Duodenal mucosa (tissue), 2 donors: ENCODE data around the gene DUS1L.

Experiments used
- H3K27ac ChIP-seq: one replicate; pipeline ENCODE4 v1.7.0; 2013; ENCODE audit warnings: low read depth, low read length
- H3K27me3 ChIP-seq, 2 donors: one replicate each; pipeline ENCODE4 v1.7.0; 2013; ENCODE audit warnings: low read length in 2 of 2, control low read depth in 1 of 2; ENCODE audit not compliant: insufficient read depth in 2 of 2, control insufficient read depth in 1 of 2
- H3K36me3 ChIP-seq, 2 donors: one replicate each; pipeline ENCODE4 v1.7.0; 2013; ENCODE audit warnings: low read length in 2 of 2, control low read depth in 1 of 2; ENCODE audit not compliant: insufficient read depth in 2 of 2, control insufficient read depth in 1 of 2
- H3K4me1 ChIP-seq, 2 donors: one replicate each; pipeline ENCODE4 v1.7.0; 2013; ENCODE audit warnings: low read length in 2 of 2, control low read depth in 1 of 2; ENCODE audit not compliant: insufficient read depth in 2 of 2, control insufficient read depth in 1 of 2
- H3K4me3 ChIP-seq, 2 donors: one replicate each; pipeline ENCODE4 v1.7.0; 2013; ENCODE audit warnings: low read length in 2 of 2, low read depth in 1 of 2
- H3K9ac ChIP-seq, 2 donors: one replicate each; pipeline ENCODE4 v1.7.0; 2013; ENCODE audit warnings: low read length in 2 of 2, low read depth in 1 of 2
- H3K9me3 ChIP-seq, 2 donors: one replicate each; pipeline ENCODE4 v1.7.0; 2013; ENCODE audit warnings: low read length in 2 of 2, control low read depth in 1 of 2; ENCODE audit not compliant: control insufficient read depth in 1 of 2

Gene DUS1L

GRCh38 chr17:82080789-82081464 is 15.3 kb upstream of the DUS1L start:
- Histone ChIP-seq H3K27me3 (no peaks in the 10 kb centered on the region), H3K27ac (no peak overlapping the region), H3K9ac (no peak overlapping the region), H3K36me3 (peaks cover 23 to 77% of the 10 kb centered on the region in 2 donors), H3K4me3 (no peak overlapping the region), H3K9me3 (no peaks in the 10 kb centered on the region), H3K4me1 (no peaks in the 10 kb centered on the region)

- Histone ChIP-seq H3K27ac (no peak overlapping the region), H3K36me3 (peaks cover 23 to 71% of the 10 kb centered on the region in 2 donors)
Observed at GRCh38 chr17:82080048-82080788, 14.6 kb upstream of the DUS1L start.

GRCh38 chr17:82079001-82079677 is 13.5 kb upstream of the DUS1L start:
- Histone ChIP-seq H3K9ac (no peak overlapping the region), H3K27me3 (no peaks in the 10 kb centered on the region), H3K27ac (no peak overlapping the region), H3K36me3 (peaks cover 23 to 61% of the 10 kb centered on the region in 2 donors), H3K9me3 (no peaks in the 10 kb centered on the region), H3K4me3 (no peak overlapping the region), H3K4me1 (no peaks in the 10 kb centered on the region)

More at GRCh38 chr17:82080048-82080788, 14.6 kb upstream of the DUS1L start:
- Histone ChIP-seq H3K9ac (no peak overlapping the region), H3K9me3 (no peaks in the 10 kb centered on the region), H3K27me3 (no peaks in the 10 kb centered on the region), H3K4me1 (no peaks in the 10 kb centered on the region), H3K4me3 (no peak overlapping the region)

- no peak overlapping the region for H3K9ac ChIP-seq
- H3K4me3 ChIP-seq, result no peak overlapping the region
- H3K27ac ChIP-seq, result no peak overlapping the region
- H3K9me3 ChIP-seq, result no peaks in the 10 kb centered on the region
- H3K4me1 ChIP-seq, result no peaks in the 10 kb centered on the region
- peaks cover 23 to 54% of the 10 kb centered on the region in 2 donors for H3K36me3 ChIP-seq
- no peaks in the 10 kb centered on the region for H3K27me3 ChIP-seq
Observed at GRCh38 chr17:82078433-82078832, 12.8 kb upstream of the DUS1L start.

GRCh38 chr17:82077617-82078358 is 12.2 kb upstream of the DUS1L start:
- Histone ChIP-seq H3K27me3 (no peaks in the 10 kb centered on the region), H3K4me1 (no peaks in the 10 kb centered on the region), H3K9ac (no peak overlapping the region), H3K27ac (no peak overlapping the region), H3K36me3 (peaks cover 19 to 47% of the 10 kb centered on the region in 2 donors), H3K4me3 (no peak overlapping the region), H3K9me3 (no peaks in the 10 kb centered on the region)

- Histone ChIP-seq H3K9ac (no peak overlapping the region), H3K27me3 (no peaks in the 10 kb centered on the region), H3K27ac (no peak overlapping the region), H3K4me3 (no peak overlapping the region), H3K9me3 (no peaks in the 10 kb centered on the region), H3K36me3 (peaks cover 16 to 39% of the 10 kb centered on the region in 2 donors), H3K4me1 (no peaks in the 10 kb centered on the region)
Observed at GRCh38 chr17:82076785-82077591, 11.4 kb upstream of the DUS1L start.

GRCh38 chr17:82076018-82076784 is 10.6 kb upstream of the DUS1L start:
- H3K27ac ChIP-seq, result no peak overlapping the region
- no peak overlapping the region for H3K4me3 ChIP-seq
- no peaks in the 10 kb centered on the region for H3K4me1 ChIP-seq
- H3K27me3 ChIP-seq, result no peaks in the 10 kb centered on the region
- H3K9ac ChIP-seq, result no peak overlapping the region
- H3K9me3 ChIP-seq, result no peaks in the 10 kb centered on the region
- H3K36me3 ChIP-seq, result peaks cover 12 to 33% of the 10 kb centered on the region in 2 donors

- Histone ChIP-seq H3K9ac (no peak overlapping the region), H3K27ac (no peak overlapping the region), H3K27me3 (no peaks in the 10 kb centered on the region), H3K4me1 (no peaks in the 10 kb centered on the region), H3K36me3 (peaks cover 0 to 8% of the 10 kb centered on the region in 2 donors), H3K9me3 (no peaks in the 10 kb centered on the region), H3K4me3 (no peak overlapping the region)
Observed at GRCh38 chr17:82073446-82073845, 7.8 kb upstream of the DUS1L start.

GRCh38 chr17:82072827-82073226 is 7.2 kb upstream of the DUS1L start:
- no peaks in the 10 kb centered on the region for H3K27me3 ChIP-seq
- H3K27ac ChIP-seq, result no peak overlapping the region
- no peak overlapping the region for H3K4me3 ChIP-seq
- peaks cover 0 to 2% of the 10 kb centered on the region in 2 donors for H3K36me3 ChIP-seq
- H3K4me1 ChIP-seq, result no peaks in the 10 kb centered on the region
- H3K9ac ChIP-seq, result no peak overlapping the region
- no peaks in the 10 kb centered on the region for H3K9me3 ChIP-seq
